H1 (cell line): ENCODE results near the gene EML4. TPM values are rescaled to one million over a fixed set of nuclear protein-coding genes. Genes with fewer than 3 reads are reported as not detected.

Source experiments
- CTCF ChIA-PET: fragments of 300-600 bp; sonication (Branson Sonifier 250); formaldehyde crosslinking; loops from one replicate; lab custom pipeline; 2021; ENCODE audit not compliant: partially characterized antibody; lab: Charles Lee
- POLR2A ChIA-PET: fragments of 300-600 bp; sonication (Branson Sonifier 250); formaldehyde crosslinking; loops from one replicate; lab custom pipeline; 2021; ENCODE audit warnings: inconsistent platforms; ENCODE audit not compliant: partially characterized antibody; lab: Charles Lee
- DNase-seq, 2 experiments: peaks; one replicate each; pipeline versions ENCODE4 v3.0.0 to v3.0.0-alpha.2; 2010 to 2022; ENCODE audit warnings: low spot score in 2 of 2, low read depth in 1 of 2, mixed read lengths in 1 of 2
- FAIRE-seq: peaks from 2 replicates; lab custom pipeline; 2011; peaks lifted over from hg19 to GRCh38; lab: Jason Lieb, UNC
- H2AFZ ChIP-seq: 2 replicates; pipeline ENCODE4 v1.8.1; 2012; ENCODE audit warnings: low read length, inconsistent platforms
- H2AK5ac ChIP-seq: 2 replicates; pipeline ENCODE4 v1.6.1; 2013; ENCODE audit warnings: low read depth, low read length
- H2BK120ac ChIP-seq: replicated peaks from 2 replicates; pipeline ENCODE3; 2013; ENCODE audit warnings: low read depth, low read length, inconsistent platforms
- H2BK12ac ChIP-seq: 2 replicates; pipeline ENCODE4 v1.6.1; 2013; ENCODE audit warnings: low read depth, low read length
- H2BK15ac ChIP-seq: 2 replicates; pipeline ENCODE4 v1.6.1; 2013; ENCODE audit warnings: low read length
- H2BK20ac ChIP-seq: 2 replicates; pipeline ENCODE4 v1.6.1; 2013; ENCODE audit warnings: low read length
- H2BK5ac ChIP-seq: 2 replicates; pipeline ENCODE4 v1.6.1; 2013; ENCODE audit warnings: low read depth, low read length
- H3K14ac ChIP-seq: 2 replicates; pipeline ENCODE4 v1.6.1; 2013; ENCODE audit warnings: inconsistent platforms; ENCODE audit not compliant: insufficient read length
- H3K18ac ChIP-seq: 2 replicates; pipeline ENCODE4 v1.6.1; 2013; ENCODE audit warnings: low read length; ENCODE audit errors: extremely low read depth
- H3K23ac ChIP-seq: 2 replicates; pipeline ENCODE4 v1.6.1; 2013; ENCODE audit warnings: inconsistent platforms; ENCODE audit not compliant: insufficient read length
- H3K23me2 ChIP-seq: 2 replicates; pipeline ENCODE4 v1.6.1; 2013; ENCODE audit warnings: low read depth, low read length
- H3K27ac ChIP-seq: 2 replicates; pipeline ENCODE4 v1.6.1; 2011; ENCODE audit warnings: low read depth, low read length, inconsistent platforms
- H3K27me3 ChIP-seq, 4 experiments: replicated peaks in 1 of 4; 1 replicate in 1 of 4; 2 replicates in 3 of 4; pipeline versions ENCODE4 v1.6.1 to v1.8.1; 2011 to 2013; ENCODE audit warnings: low read length in 3 of 4, mild to moderate bottlenecking in 3 of 4, inconsistent platforms in 2 of 4, mixed read lengths in 2 of 4, moderate library complexity in 1 of 4; ENCODE audit not compliant: control insufficient read depth in 3 of 4, insufficient read depth in 3 of 4; ENCODE audit errors: extremely low read depth in 1 of 4
- H3K36me3 ChIP-seq, 4 experiments: 2 replicates each; pipeline versions ENCODE4 v1.6.1 to v1.8.1; 2011 to 2013; ENCODE audit warnings: mild to moderate bottlenecking in 4 of 4, low read length in 3 of 4, moderate library complexity in 2 of 4, control low read depth in 1 of 4, inconsistent platforms in 1 of 4; ENCODE audit not compliant: insufficient read depth in 4 of 4, control insufficient read depth in 2 of 4
- H3K4ac ChIP-seq: replicated peaks from 2 replicates; pipeline ENCODE3; 2013; ENCODE audit warnings: low read length, low read depth, mixed read lengths, inconsistent platforms; ENCODE audit not compliant: insufficient read length
- H3K4me1 ChIP-seq, 4 experiments: replicated peaks in 1 of 4; 1 replicate in 1 of 4; 2 replicates in 3 of 4; pipeline versions ENCODE4 v1.6.1 to v1.8.1; 2011 to 2013; ENCODE audit warnings: low read length in 3 of 4, inconsistent platforms in 2 of 4, mixed read lengths in 1 of 4; ENCODE audit not compliant: insufficient read depth in 4 of 4, control insufficient read depth in 3 of 4
- H3K4me2 ChIP-seq, 2 experiments: 2 replicates each; pipeline versions ENCODE4 v1.6.1 to v1.8.1; 2011 to 2013; ENCODE audit warnings: low read depth in 2 of 2, low read length in 2 of 2, control low read depth in 1 of 2, inconsistent platforms in 1 of 2, mild to moderate bottlenecking in 1 of 2; ENCODE audit not compliant: insufficient read depth in 1 of 2
- H3K4me3 ChIP-seq, 4 experiments: fragments of 200-600, 300-600 bp in 1 of 4; sonication (generic), shearing (Covaris generic), sonication (Bioruptor Twin) in 1 of 4; 2 replicates each; pipeline versions ENCODE4 v1.5.1 to v1.8.1; 2011 to 2016; ENCODE audit warnings: low read length in 4 of 4, low read depth in 3 of 4, control low read depth in 2 of 4, inconsistent platforms in 2 of 4, mild to moderate bottlenecking in 2 of 4, mixed read lengths in 1 of 4, moderate library complexity in 1 of 4; ENCODE audit not compliant: insufficient read depth in 2 of 4; ENCODE audit errors: extremely low read depth in 1 of 4
- H3K56ac ChIP-seq: replicated peaks from 2 replicates; pipeline ENCODE3; 2013; ENCODE audit warnings: low read depth, mild to moderate bottlenecking, mixed read lengths, low read length, inconsistent platforms; ENCODE audit not compliant: insufficient read length
- H3K79me1 ChIP-seq: 2 replicates; pipeline ENCODE4 v1.6.1; 2013; ENCODE audit warnings: low read depth, low read length, control low read depth
- H3K79me2 ChIP-seq, 2 experiments: 2 replicates each; pipeline versions ENCODE4 v1.6.1 to v1.8.1; 2012 to 2013; ENCODE audit warnings: low read length in 2 of 2, mild to moderate bottlenecking in 2 of 2, inconsistent platforms in 1 of 2; ENCODE audit not compliant: insufficient read depth in 2 of 2, control insufficient read depth in 1 of 2
- H3K9ac ChIP-seq, 4 experiments: replicated peaks in 1 of 4; 1 replicate in 1 of 4; 2 replicates in 3 of 4; pipeline versions ENCODE4 v1.6.1 to v1.8.1; 2011 to 2013; ENCODE audit warnings: low read depth in 3 of 4, low read length in 3 of 4, control low read depth in 2 of 4, mild to moderate bottlenecking in 2 of 4, moderate library complexity in 2 of 4, inconsistent platforms in 1 of 4; ENCODE audit errors: extremely low read depth in 1 of 4
- H3K9me3 ChIP-seq, 2 experiments: 2 replicates each; pipeline versions ENCODE4 v1.6.1 to v1.8.1; 2012 to 2013; ENCODE audit warnings: mild to moderate bottlenecking in 2 of 2, moderate library complexity in 2 of 2, control low read depth in 1 of 2, inconsistent platforms in 1 of 2, low read depth in 1 of 2, low read length in 1 of 2, mixed read lengths in 1 of 2; ENCODE audit not compliant: insufficient read depth in 2 of 2
- H4K20me1 ChIP-seq, 2 experiments: replicated peaks in 1 of 2; 2 replicates each; pipeline versions ENCODE3 to v1.8.1; 2011 to 2013; ENCODE audit warnings: inconsistent platforms in 2 of 2, low read length in 2 of 2, mild to moderate bottlenecking in 1 of 2; ENCODE audit not compliant: insufficient read depth in 2 of 2, control insufficient read depth in 1 of 2
- H4K5ac ChIP-seq: 2 replicates; pipeline ENCODE4 v1.6.1; 2013; ENCODE audit warnings: low read length, low read depth, mixed read lengths, inconsistent platforms; ENCODE audit not compliant: insufficient read length
- H4K8ac ChIP-seq: 2 replicates; pipeline ENCODE4 v1.8.0; 2013; ENCODE audit warnings: mild to moderate bottlenecking, moderate library complexity, low read length, inconsistent platforms; ENCODE audit not compliant: insufficient read depth; ENCODE audit errors: extremely low read depth
- H4K91ac ChIP-seq: replicated peaks from 2 replicates; pipeline ENCODE3; 2013; ENCODE audit warnings: low read length, mixed read lengths, inconsistent platforms; ENCODE audit not compliant: insufficient read length
- E2F6 ChIP-seq: IDR thresholded peaks from 2 replicates; pipeline ENCODE4 v1.6.1; 2012; ENCODE audit warnings: inconsistent platforms
- NANOG ChIP-seq: IDR thresholded peaks from 2 replicates; pipeline ENCODE4 v1.6.1; 2011; ENCODE audit warnings: low read length, low read depth, mild to moderate bottlenecking, inconsistent platforms; ENCODE audit not compliant: insufficient read depth, poor library complexity, severe bottlenecking
- TCF12 ChIP-seq: IDR thresholded peaks from 2 replicates; pipeline ENCODE4 v1.6.1; 2011; ENCODE audit warnings: low read depth, mild to moderate bottlenecking, low read length
- WGBS, 2 experiments: shearing (Covaris generic) in 1 of 2; methylation state at CpG; one replicate each; pipeline versions ENCODE4 v1.1.6 to v1.1.7; 2013 to 2015; ENCODE audit warnings: low lambda C conversion rate in 2 of 2, mixed read lengths in 2 of 2, inconsistent platforms in 1 of 2, low coverage in 1 of 2, missing lambda C conversion rate in 1 of 2; ENCODE audit not compliant: insufficient replicate concordance in 2 of 2, insufficient coverage in 1 of 2, insufficient read length in 1 of 2; ENCODE audit errors: extremely low coverage in 1 of 2, missing lambda C conversion rate in 1 of 2; 5-methylcytosine and 5-hydroxymethylcytosine counted together
- polyA plus RNA-seq, 7 experiments: library from polyadenylated mRNA; depleted of rRNA in 3 of 7; stranded (reverse) in 5 of 7; unstranded in 2 of 7; fragments of >200 nt in 5 of 7; fragments of 200-250 nt in 2 of 7; gene quantifications; 1 replicate in 5 of 7; 2 replicates in 1 of 7; 4 replicates in 1 of 7; pipeline versions ENCODE4 v1.2.1 to v1.2.3, GENCODE V29; 2011 to 2013; ENCODE audit warnings: missing spikeins in 2 of 7, mixed read lengths in 2 of 7
- total RNA-seq: library from RNA; stranded (reverse); fragmentation: NEBNext Ultra II Directional; extraction: Animal tissue kit (Norgen Biotek cat#: 25700); gene quantifications from 2 replicates; pipeline ENCODE4 v1.2.1, GENCODE V29; 2021

The EML4 gene
- total and polyA plus RNA-seq, 2 of the 8 experiments (the other 6 are each of a cell fraction or from before 2014, with no cell fraction given), result 50.1 to 104 TPM

- ChIA-PET POLR2A (interaction anchor here (1.4 to 1.7 kb wide), 2 partner anchors 10 to 12 kb away, joined by 4 to 7 read pairs; no protein-coding TSS in a partner anchor), CTCF (interaction anchor here (1.2 to 5.0 kb wide), 4 partner anchors 12 to 137 kb away, joined by 3 to 23 read pairs (median 13); no protein-coding TSS in a partner anchor)
- Histone ChIP-seq H3K23ac (no peak overlapping the region), H2BK5ac (no peak overlapping the region), H3K9me3 (no peaks in the 10 kb centered on the region), H3K27ac (no peak overlapping the region), H2BK12ac (no peak overlapping the region), H2AK5ac (no peak overlapping the region), H3K4ac (no peak overlapping the region), H2BK20ac (no peak overlapping the region), H2BK120ac (no peak overlapping the region), H3K14ac (no peak overlapping the region), H3K27me3 (no peaks in the 10 kb centered on the region), H3K56ac (no peak overlapping the region), H4K91ac (no peak overlapping the region), H3K23me2 (no peaks in the 10 kb centered on the region), H4K5ac (no peak overlapping the region), H3K79me2 (peaks cover 0 to 95% of the 10 kb centered on the region in 2 experiments; a peak in 3 of 4 replicates), H3K4me1 (peaks cover 0 to 3% (median 0%) of the 10 kb centered on the region in 4 experiments; a peak in 1 of 7 replicates), H4K8ac (no peak overlapping the region), H4K20me1 (peaks cover 1 to 6% of the 10 kb centered on the region in 2 experiments), H3K79me1 (no peaks in the 10 kb centered on the region), H2BK15ac (no peak overlapping the region), H3K36me3 (peaks cover 0 to 3% (median 0%) of the 10 kb centered on the region in 4 experiments; a peak in 2 of 8 replicates), H3K9ac (no peak overlapping the region), H3K18ac (no peak overlapping the region), H2AFZ (no peak overlapping the region), H3K4me3 (no peak overlapping the region), H3K4me2 (no peak overlapping the region)
- TF ChIP-seq NANOG, result no peak
- no peak for TF ChIP-seq TCF12
- no peak for TF ChIP-seq E2F6
- FAIRE-seq (no peak), DNase-seq (no peak)
- WGBS, 2 experiments, result 95% methylated on average over 1 of the region's 1 CpG; no CpG with 5 or more reads in 1 of the 2 experiments
Observed at GRCh38 chr2:42183775-42184174, 14.6 kb downstream of the EML4 start.
